HG03442 (cell line): ENCODE results near the gene OGFRL1.
A peak's percentile ranks its signal among the peaks of the same experiment; 100 is the strongest.

Source experiments
- ATAC-seq: cut with Tn5 transposase; IDR thresholded peaks from one replicate; pipeline ENCODE4 v1.9.1; 2021; ENCODE audit warnings: mild to moderate bottlenecking, moderate library complexity; ENCODE audit not compliant: unreplicated experiment

The OGFRL1 gene

DNA sequence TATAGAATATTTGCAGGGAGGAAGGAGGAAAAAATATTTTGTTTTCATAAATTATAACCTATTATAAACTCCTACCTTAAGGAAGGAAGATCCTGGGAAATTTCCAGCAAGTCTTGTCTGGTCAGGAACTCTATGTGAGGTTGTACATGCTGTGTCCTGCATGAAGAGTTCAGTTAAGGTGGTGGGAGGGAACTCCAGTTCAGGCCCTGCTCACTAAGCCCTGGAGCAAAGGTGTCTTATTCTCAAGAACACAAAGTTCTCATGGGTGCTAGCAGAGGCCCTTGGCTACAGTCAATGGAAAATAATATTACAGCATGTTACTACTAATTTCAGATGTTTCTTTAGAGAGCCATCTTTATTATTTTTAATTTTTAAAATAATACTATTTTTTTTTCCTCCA, 3.8 kb upstream of the OGFRL1 start:
- no peak for ATAC-seq

DNA sequence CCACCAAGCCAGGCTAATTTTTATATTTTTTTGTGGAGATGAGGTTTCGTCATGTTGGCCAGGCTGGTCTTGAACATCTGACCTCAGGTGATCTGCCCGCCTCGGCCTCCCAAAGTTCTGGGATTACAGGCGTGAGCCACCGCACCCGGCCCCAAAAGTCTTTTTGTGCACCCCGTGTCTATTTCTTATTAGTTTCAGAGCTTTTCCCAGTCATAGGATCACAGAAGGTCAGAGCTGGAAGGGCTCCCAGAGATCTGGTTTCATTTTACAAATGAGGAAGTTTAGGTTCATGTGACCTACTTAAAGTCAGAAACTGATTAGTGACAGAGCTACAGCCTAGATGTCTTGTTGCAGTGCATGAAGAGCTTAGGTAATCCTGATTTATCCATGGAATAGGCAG, 1.6 kb upstream of the OGFRL1 start:
- ATAC-seq: no peak

GRCh38 chr6:71287926-71288227, 734 bp upstream of the OGFRL1 start:
- no peak for ATAC-seq

GRCh38 chr6:71289039-71289801, 609 bp downstream of the OGFRL1 start:
- ATAC-seq: peak; percentile 28

GRCh38 chr6:71289802-71290175, 1.2 kb downstream of the OGFRL1 start:
- ATAC-seq: no peak

DNA sequence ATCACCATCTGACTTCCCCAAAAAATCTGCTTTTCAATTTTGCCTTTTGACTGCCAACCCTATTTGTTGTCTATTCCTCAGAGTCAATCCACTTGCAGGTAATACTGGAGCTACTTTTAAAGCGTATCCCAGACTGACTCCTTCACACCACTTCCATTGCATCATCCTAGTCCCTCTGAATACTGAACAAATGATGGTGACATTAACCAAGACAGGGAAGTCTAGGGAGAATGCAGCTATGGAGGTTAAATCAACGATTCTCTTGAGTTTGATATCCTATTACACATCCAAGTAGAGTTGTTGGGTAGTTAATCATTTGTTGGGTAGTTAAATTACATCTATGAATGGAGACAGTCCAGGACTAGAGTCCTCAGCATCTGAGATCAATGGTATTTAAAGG, 2.0 kb downstream of the OGFRL1 start:
- ATAC-seq: no peak

GRCh38 chr6:71292001-71292400, 3.4 kb downstream of the OGFRL1 start:
- ATAC-seq: no peak

- no peak for ATAC-seq
These were observed 5.5 kb downstream of the OGFRL1 start for GRCh38 chr6:71294121-71294523.

DNA sequence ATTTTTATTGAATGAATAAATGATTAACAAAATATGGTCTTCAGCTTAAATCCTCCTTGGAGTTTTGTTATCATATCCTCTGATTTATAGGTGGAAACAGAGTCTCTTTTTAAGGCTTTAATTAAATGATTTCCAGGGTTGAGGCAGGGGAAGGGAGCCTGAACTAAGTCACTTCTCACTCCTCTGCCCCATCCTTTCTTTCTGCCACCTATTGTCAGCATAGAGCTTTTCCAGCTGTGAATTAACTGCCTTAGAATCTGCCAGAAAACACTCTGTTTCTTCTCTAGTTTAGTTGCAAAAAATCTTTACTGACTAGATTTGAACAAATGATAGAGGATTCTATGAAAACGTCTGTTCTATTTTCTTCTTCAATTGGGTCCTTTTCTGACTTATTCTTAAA, 9.8 kb downstream of the OGFRL1 start:
- ATAC-seq: no peak

- no peak for ATAC-seq
These were observed 11.2 kb downstream of the OGFRL1 start for GRCh38 chr6:71299541-71300470.

- no peak for ATAC-seq
These were observed 12.1 kb downstream of the OGFRL1 start for GRCh38 chr6:71300561-71301168.

DNA sequence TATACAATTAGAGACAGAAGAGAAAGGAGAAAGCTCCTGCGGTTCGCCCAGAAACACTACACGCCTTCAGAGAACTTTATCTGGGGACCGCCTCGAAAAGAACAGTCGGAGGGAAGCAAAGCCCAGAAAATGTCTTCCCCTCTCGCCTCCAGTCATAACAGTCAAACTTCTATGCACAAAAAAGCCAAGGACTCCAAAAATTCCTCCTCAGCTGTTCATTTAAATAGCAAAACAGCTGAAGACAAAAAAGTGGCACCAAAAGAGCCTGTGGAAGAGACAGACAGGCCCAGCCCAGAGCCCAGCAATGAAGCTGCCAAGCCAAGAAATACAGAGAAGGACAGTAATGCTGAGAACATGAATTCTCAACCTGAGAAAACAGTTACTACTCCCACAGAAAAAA, 12.9 kb downstream of the OGFRL1 start:
- no peak for ATAC-seq

GRCh38 chr6:71309656-71310055, 21.0 kb downstream of the OGFRL1 start:
- no peak for ATAC-seq

DNA sequence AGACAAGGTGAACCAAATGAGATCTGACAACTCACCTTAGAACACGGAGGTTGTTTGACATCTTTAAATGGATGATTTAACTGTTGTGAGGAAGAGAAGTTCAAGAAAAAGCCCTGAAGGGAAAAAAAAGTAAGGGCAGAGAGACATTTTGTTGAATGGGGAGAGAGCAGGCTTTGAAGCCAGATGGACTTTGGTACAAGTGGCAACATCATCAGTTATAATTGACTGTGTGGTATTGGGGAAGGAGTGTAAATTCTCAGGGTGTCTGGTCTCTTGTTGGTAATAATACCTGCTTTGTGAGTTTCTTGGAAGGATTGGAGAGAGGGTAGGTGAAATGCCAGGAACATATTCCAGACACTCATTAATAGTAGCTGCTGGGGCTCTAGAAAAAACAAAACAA, 21.6 kb downstream of the OGFRL1 start:
- ATAC-seq: no peak

DNA sequence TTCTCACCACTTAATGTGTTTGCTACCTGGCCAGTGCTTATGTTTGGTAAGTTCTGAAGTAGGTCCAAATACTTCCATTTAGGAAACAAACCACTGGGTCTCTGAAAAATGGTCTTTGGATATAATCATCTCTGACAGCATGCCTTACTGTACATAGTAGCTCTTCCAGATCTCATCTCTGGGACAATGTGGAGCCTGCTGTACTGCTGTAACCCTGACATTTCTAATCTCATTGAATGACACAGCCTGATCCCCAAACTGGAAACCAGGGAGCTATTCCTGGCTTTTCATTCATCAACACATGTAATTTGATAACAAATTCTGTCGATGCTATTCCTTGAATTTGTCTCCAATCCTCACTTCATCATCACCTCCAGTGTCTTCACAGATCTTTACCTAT, 23.5 kb downstream of the OGFRL1 start:
- no peak for ATAC-seq

DNA sequence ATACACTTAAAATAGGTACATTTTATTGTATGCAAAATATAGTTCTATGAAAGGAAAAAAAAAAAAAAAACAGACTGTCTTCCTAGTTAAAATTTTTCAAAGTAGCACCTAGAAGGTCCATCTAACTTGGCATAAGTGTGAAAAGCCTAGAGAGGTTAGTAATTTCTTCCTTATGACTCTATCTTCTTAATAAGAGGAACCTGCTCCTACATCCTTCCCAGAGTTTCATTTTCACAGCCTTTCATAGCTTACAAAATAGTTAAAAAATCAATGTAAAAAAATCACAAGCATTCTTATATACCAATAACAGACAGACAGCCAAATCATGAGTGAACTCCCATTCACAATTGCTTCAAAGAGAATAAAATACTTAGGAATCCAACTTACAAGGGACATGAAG, 28.8 kb downstream of the OGFRL1 start:
- ATAC-seq: no peak

DNA sequence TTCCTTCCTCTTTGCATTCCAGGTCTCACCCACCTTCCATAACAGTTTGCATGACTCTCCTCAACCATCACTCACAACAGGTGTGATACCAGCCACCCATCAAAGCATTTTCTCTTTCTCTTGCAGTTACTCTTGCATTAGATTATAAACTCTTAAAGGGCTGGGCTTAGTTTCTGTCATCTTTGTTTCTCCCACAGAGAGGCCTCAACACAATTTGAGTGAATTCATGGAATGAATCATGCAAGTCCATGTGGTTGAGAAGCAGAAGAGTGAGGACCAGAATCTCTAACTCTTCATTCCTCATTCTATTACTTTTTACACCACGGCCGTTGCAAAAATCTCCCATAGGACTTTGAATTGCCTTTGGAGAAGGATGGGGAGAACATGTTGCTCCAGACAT, 31.4 kb downstream of the OGFRL1 start:
- no peak for ATAC-seq

- no peak for ATAC-seq
These were observed 32.7 kb downstream of the OGFRL1 start for GRCh38 chr6:71321314-71321713.

DNA sequence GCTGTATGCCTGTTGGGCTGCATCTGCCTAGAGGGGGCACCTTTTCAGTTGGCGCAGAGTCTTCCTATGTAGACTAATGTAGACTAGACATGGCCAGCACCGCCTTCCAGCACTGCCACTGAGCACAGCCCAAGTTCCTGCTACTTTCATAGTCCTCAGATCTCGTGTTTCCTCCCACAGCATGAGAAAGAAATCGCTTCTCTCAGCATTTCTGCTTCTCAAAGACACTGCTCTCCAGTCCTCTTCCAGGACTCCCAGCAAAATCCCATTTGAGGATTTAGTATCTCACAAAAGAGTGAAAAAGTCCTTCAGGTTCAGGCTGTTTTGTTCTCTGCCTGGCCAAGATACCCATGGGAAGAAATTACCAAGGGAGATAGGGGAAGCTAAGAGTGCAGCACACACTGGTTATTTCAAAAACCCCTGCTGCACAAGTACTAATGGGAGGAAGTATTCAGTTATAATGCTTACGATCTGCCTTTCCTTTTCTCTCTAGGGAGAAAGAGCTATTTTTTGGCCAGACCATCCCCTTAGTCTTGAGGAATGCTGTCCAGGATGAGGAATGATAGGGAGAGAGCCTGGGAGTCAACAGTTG, 35.7 kb downstream of the OGFRL1 start:
- ATAC-seq: no peak

DNA sequence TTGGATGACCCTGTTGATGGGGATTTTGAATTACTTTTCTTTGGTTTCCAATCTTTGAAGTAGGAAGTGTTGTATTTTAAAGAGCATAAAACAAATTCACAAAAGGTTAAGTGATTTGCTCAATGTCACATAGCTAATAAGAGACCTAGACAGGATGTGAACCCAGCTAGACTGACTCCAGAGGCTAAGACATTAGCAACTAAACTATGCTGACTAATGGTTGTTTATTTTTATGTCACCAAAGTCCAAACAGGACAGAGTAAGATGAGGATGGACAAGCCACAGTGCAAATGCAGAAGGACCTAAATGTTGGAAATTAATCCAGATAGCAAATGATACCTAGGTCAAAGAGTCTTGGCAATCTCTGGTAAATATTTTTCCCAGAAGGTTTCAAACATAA, 38.0 kb downstream of the OGFRL1 start:
- ATAC-seq: no peak

DNA sequence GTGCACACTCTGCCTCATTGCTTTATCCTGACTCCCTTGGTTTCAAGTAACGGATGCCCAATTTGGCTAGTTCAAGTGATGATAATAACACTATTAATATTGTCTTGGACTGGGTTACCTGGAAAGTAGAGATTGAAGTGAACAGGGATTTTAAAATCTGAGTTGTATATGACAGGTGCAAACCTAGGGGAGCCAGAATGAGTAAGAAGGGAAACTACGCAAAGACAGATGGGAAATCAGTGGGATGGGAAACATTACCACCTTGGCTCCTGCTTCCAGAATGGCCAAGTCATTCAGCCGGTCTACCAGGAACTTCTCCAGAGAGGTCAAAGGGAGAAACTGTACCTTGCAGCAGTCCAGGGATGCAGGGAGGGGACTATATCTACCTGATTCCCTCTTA, 41.9 kb downstream of the OGFRL1 start:
- no peak for ATAC-seq

- no peak for ATAC-seq
These were observed 43.4 kb downstream of the OGFRL1 start for GRCh38 chr6:71332012-71332411.
